Glomerular visceral epithelial cell (primary cell): ENCODE measurements around the gene GBE1.

ENCODE experiments used
- DNase-seq: peaks from one replicate; pipeline ENCODE4 v3.0.0-alpha.2; 2016; ENCODE audit errors: extremely low spot score

Gene GBE1

GRCh38 chr3:81468391-81468790 is 293.1 kb downstream of the GBE1 start:
- no peak for DNase-seq

GRCh38 chr3:81466201-81466560 is 295.3 kb downstream of the GBE1 start:
- no peak for DNase-seq

GRCh38 chr3:81465510-81466200 is 295.8 kb downstream of the GBE1 start:
- DNase-seq = no peak

GRCh38 chr3:81463781-81464180 is 297.7 kb downstream of the GBE1 start:
- no peak for DNase-seq

- no peak for DNase-seq
These were observed 298.5 kb downstream of the GBE1 start for GRCh38 chr3:81462921-81463320.

- DNase-seq = no peak
These were observed 301.7 kb downstream of the GBE1 start for GRCh38 chr3:81459733-81460132.

GRCh38 chr3:81452418-81452817 is 309.0 kb downstream of the GBE1 start:
- DNase-seq = no peak

GRCh38 chr3:81451611-81452010 is 309.8 kb downstream of the GBE1 start:
- DNase-seq = peak; percentile 66

- DNase-seq = no peak
These were observed 310.3 kb downstream of the GBE1 start for GRCh38 chr3:81451140-81451539.

GRCh38 chr3:81446806-81447205 is 314.6 kb downstream of the GBE1 start:
- no peak for DNase-seq

- no peak for DNase-seq
These were observed 315.7 kb downstream of the GBE1 start for GRCh38 chr3:81445712-81446111.

GRCh38 chr3:81444817-81445460 is 316.5 kb downstream of the GBE1 start:
- no peak for DNase-seq

- peak; percentile 47 for DNase-seq
These were observed 317.5 kb downstream of the GBE1 start for GRCh38 chr3:81443958-81444357.

- DNase-seq = peak; percentile 6
These were observed 318.0 kb downstream of the GBE1 start for GRCh38 chr3:81443457-81443782.

GRCh38 chr3:81442758-81443456 is 318.5 kb downstream of the GBE1 start:
- peak; percentile 6 for DNase-seq

GRCh38 chr3:81440661-81441060 is 320.8 kb downstream of the GBE1 start:
- no peak for DNase-seq
